ENCODE measurements around the gene ADAMTS16. TPM values are rescaled to one million over a fixed set of nuclear protein-coding genes. Genes with fewer than 3 reads are reported as not detected.

ADAMTS16 gene
- total RNA-seq, 1 experiment from 2014 or later, result not detected

- in situ Hi-C loops (cut with HindIII; ENCODE audit: low pct_unique_long_range_greater_than_20kb, low sequenced_read_pairs), result no loop called here
- DNase-seq (ENCODE audit: low read depth, low spot score), result no peak
Observed at GRCh38 chr5:5178136-5178535, 38.0 kb downstream of the ADAMTS16 start.

GRCh38 chr5:5178580-5178979, 38.5 kb downstream of the ADAMTS16 start:
- DNase-seq (ENCODE audit: low read depth, low spot score), result no peak
- in situ Hi-C loops (cut with HindIII; ENCODE audit: low pct_unique_long_range_greater_than_20kb, low sequenced_read_pairs), result no loop called here

GRCh38 chr5:5179079-5179478, 38.9 kb downstream of the ADAMTS16 start:
- DNase-seq (ENCODE audit: low read depth, low spot score), result no peak
- in situ Hi-C loops (cut with HindIII; ENCODE audit: low pct_unique_long_range_greater_than_20kb, low sequenced_read_pairs), result no loop called here

GRCh38 chr5:5179597-5179996, 39.5 kb downstream of the ADAMTS16 start:
- in situ Hi-C loops (cut with HindIII; ENCODE audit: low pct_unique_long_range_greater_than_20kb, low sequenced_read_pairs), result no loop called here

GRCh38 chr5:5181650-5182324, 41.7 kb downstream of the ADAMTS16 start:
- in situ Hi-C loops (cut with HindIII; ENCODE audit: low pct_unique_long_range_greater_than_20kb, low sequenced_read_pairs), result no loop called here

More at GRCh38 chr5:5179597-5179996, 39.5 kb downstream of the ADAMTS16 start:
- DNase-seq (ENCODE audit: low read depth, low spot score), result no peak

GRCh38 chr5:5182508-5183188, 42.5 kb downstream of the ADAMTS16 start:
- DNase-seq (ENCODE audit: low read depth, low spot score), result no peak
- in situ Hi-C loops (cut with HindIII; ENCODE audit: low pct_unique_long_range_greater_than_20kb, low sequenced_read_pairs), result no loop called here

More at GRCh38 chr5:5181650-5182324, 41.7 kb downstream of the ADAMTS16 start:
- no peak for DNase-seq (ENCODE audit: low read depth, low spot score)

- in situ Hi-C loops (cut with HindIII; ENCODE audit: low pct_unique_long_range_greater_than_20kb, low sequenced_read_pairs), result no loop called here
- no peak for DNase-seq (ENCODE audit: low read depth, low spot score)
Observed at GRCh38 chr5:5183189-5183699, 43.1 kb downstream of the ADAMTS16 start.

- no peak for DNase-seq (ENCODE audit: low read depth, low spot score)
- in situ Hi-C loops (cut with HindIII; ENCODE audit: low pct_unique_long_range_greater_than_20kb, low sequenced_read_pairs), result no loop called here
Observed at GRCh38 chr5:5183933-5184332, 43.8 kb downstream of the ADAMTS16 start.

- no peak for DNase-seq (ENCODE audit: low read depth, low spot score)
- in situ Hi-C loops (cut with HindIII; ENCODE audit: low pct_unique_long_range_greater_than_20kb, low sequenced_read_pairs), result no loop called here
Observed at GRCh38 chr5:5188376-5189050, 48.4 kb downstream of the ADAMTS16 start.

GRCh38 chr5:5189051-5189430, 48.9 kb downstream of the ADAMTS16 start:
- in situ Hi-C loops (cut with HindIII; ENCODE audit: low pct_unique_long_range_greater_than_20kb, low sequenced_read_pairs), result no loop called here
- no peak for DNase-seq (ENCODE audit: low read depth, low spot score)

- DNase-seq (ENCODE audit: low read depth, low spot score), result no peak
- in situ Hi-C loops (cut with HindIII; ENCODE audit: low pct_unique_long_range_greater_than_20kb, low sequenced_read_pairs), result no loop called here
Observed at GRCh38 chr5:5191906-5192305, 51.8 kb downstream of the ADAMTS16 start.

- DNase-seq (ENCODE audit: low read depth, low spot score), result no peak
- in situ Hi-C loops (cut with HindIII; ENCODE audit: low pct_unique_long_range_greater_than_20kb, low sequenced_read_pairs), result no loop called here
Observed at GRCh38 chr5:5192681-5193080, 52.6 kb downstream of the ADAMTS16 start.

- DNase-seq (ENCODE audit: low read depth, low spot score), result no peak
- in situ Hi-C loops (cut with HindIII; ENCODE audit: low pct_unique_long_range_greater_than_20kb, low sequenced_read_pairs), result no loop called here
Observed at GRCh38 chr5:5195128-5195918, 55.2 kb downstream of the ADAMTS16 start.

- no peak for DNase-seq (ENCODE audit: low read depth, low spot score)
- in situ Hi-C loops (cut with HindIII; ENCODE audit: low pct_unique_long_range_greater_than_20kb, low sequenced_read_pairs), result no loop called here
Observed at GRCh38 chr5:5198135-5198534, 58.0 kb downstream of the ADAMTS16 start.

- DNase-seq (ENCODE audit: low read depth, low spot score), result no peak
- in situ Hi-C loops (cut with HindIII; ENCODE audit: low pct_unique_long_range_greater_than_20kb, low sequenced_read_pairs), result no loop called here
Observed at GRCh38 chr5:5198815-5199214, 58.7 kb downstream of the ADAMTS16 start.

GRCh38 chr5:5199495-5199894, 59.4 kb downstream of the ADAMTS16 start:
- no peak for DNase-seq (ENCODE audit: low read depth, low spot score)
- in situ Hi-C loops (cut with HindIII; ENCODE audit: low pct_unique_long_range_greater_than_20kb, low sequenced_read_pairs), result no loop called here

- in situ Hi-C loops (cut with HindIII; ENCODE audit: low pct_unique_long_range_greater_than_20kb, low sequenced_read_pairs), result no loop called here
- no peak for DNase-seq (ENCODE audit: low read depth, low spot score)
Observed at GRCh38 chr5:5200133-5200532, 60.0 kb downstream of the ADAMTS16 start.

- no peak for DNase-seq (ENCODE audit: low read depth, low spot score)
- in situ Hi-C loops (cut with HindIII; ENCODE audit: low pct_unique_long_range_greater_than_20kb, low sequenced_read_pairs), result no loop called here
Observed at GRCh38 chr5:5202321-5202720, 62.2 kb downstream of the ADAMTS16 start.

Data from SK-MEL-5 (cell line).